ENCODE results near the gene GPC1.

GPC1 gene

DNA sequence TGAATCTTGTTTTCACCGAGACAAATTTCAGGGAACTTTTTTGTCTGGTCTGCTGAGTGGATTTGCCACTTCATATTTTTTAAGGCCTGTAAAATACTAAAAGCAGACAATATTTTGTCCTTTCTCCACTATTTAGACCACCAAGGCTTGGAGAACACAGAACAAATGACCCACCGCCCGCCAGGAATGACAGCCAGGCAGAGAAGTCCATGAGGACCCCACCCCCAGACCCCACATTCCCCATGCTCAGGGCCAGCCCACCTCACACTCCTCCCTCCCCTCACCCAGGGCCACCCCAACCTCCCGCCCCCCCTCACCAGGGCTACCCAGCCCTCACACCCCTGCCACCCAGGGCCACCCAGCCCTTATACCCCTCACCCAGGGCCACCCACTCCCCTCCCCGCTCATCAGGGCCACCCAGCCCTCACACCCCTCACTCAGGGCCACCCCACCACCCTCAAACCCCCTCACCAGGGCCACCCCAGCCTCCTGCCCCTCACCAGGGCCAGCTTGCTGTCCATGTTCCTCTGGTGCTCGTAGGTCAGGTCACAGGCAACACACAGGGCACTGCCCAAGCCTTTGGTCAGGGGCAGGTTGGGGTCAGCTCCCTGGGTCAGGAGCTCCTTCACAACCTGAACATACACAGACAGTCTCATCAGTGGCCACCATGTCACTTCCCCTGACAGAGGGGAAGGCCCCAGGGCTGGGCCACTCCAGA, 71.8 kb downstream of the GPC1 start:
- no peaks in the 10 kb centered on the region for H3K9me3 ChIP-seq
- no peak overlapping the region for H3K27ac ChIP-seq
- TF ChIP-seq, protein P1, sequence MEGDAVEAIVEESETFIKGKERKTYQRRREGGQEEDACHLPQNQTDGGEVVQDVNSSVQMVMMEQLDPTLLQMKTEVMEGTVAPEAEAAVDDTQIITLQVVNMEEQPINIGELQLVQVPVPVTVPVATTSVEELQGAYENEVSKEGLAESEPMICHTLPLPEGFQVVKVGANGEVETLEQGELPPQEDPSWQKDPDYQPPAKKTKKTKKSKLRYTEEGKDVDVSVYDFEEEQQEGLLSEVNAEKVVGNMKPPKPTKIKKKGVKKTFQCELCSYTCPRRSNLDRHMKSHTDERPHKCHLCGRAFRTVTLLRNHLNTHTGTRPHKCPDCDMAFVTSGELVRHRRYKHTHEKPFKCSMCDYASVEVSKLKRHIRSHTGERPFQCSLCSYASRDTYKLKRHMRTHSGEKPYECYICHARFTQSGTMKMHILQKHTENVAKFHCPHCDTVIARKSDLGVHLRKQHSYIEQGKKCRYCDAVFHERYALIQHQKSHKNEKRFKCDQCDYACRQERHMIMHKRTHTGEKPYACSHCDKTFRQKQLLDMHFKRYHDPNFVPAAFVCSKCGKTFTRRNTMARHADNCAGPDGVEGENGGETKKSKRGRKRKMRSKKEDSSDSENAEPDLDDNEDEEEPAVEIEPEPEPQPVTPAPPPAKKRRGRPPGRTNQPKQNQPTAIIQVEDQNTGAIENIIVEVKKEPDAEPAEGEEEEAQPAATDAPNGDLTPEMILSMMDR (IDR thresholded peaks at IDR 0.05) = no peak
- no peaks in the 10 kb centered on the region for H3K4me1 ChIP-seq (ENCODE audit: control insufficient read depth in 1 of 2, insufficient read depth in 1 of 2, low read depth in 1 of 2, low read length in 1 of 2)
- H3K36me3 ChIP-seq = peaks cover 23% of the 10 kb centered on the region
- no peak overlapping the region for H3K4me3 ChIP-seq (ENCODE audit: low read depth in 1 of 2, low read length in 1 of 2)
- no peaks in the 10 kb centered on the region for H3K27me3 ChIP-seq

DNA sequence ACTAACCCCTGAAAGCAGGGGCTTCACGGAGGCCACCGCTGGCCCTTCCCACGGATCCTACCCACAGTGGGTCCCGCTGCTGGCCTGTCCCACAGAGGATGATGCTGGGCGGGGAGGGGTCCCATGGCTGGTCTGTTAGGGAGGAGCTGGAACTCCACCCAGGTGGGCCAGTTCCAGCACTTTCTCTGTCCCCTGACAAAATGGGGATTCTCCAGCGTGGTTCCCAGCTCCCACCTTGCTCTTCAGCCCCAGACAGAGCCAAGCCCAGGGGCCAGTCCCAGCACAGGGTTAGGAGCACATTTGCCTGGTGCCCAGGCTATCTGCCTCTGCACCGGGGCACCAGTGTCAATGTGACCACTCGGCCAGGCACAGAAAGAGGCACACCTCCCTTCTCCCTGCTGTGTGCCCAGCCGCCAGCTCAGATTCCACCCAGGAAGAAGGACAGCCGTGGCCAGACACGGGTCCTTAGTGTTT, 72.4 kb downstream of the GPC1 start:
- Histone ChIP-seq H3K27ac (no peak overlapping the region), H3K4me1 (ENCODE audit: control insufficient read depth in 1 of 2, insufficient read depth in 1 of 2, low read depth in 1 of 2, low read length in 1 of 2) (no peaks in the 10 kb centered on the region), H3K4me3 (ENCODE audit: low read depth in 1 of 2, low read length in 1 of 2) (no peak overlapping the region), H3K36me3 (peaks cover 28% of the 10 kb centered on the region), H3K9me3 (no peaks in the 10 kb centered on the region), H3K27me3 (no peaks in the 10 kb centered on the region)
- TF ChIP-seq, protein P1 (IDR thresholded peaks at IDR 0.05) = no peak

DNA sequence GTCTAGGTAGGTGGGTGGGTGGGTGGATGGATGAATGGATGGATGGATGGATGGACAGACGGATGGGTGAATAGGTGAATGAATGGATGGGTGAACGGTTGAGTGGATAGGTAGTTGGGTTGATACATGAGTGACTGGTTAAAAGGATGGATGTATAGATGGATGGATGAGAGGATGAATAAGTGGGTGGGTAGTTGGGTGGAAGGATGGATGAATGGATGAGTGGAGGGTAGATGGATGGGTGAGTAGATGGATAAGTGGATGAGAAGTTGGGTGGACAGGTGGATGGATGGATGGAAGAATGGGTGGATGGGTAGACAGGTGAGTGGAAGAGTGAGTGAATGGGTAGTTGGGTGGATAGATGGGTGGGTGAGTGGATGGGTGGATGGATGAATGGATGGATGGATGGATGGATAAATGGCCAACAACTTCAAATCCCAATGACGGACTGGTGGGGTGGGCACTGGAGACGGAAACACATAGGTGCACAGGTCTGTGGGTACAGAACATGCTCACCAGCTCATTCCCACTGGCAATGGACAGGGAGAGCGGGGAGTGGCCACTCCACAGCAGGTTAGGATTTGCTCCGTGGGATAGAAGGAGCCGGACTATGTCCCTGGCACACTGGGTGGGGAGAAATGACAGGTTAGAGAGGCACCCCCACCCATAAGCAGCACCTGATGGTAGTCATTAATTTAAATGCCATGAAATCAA, 73.5 kb downstream of the GPC1 start:
- no peak overlapping the region for H3K27ac ChIP-seq
- TF ChIP-seq, protein P1 (IDR thresholded peaks at IDR 0.05) = no peak
- H3K27me3 ChIP-seq = no peaks in the 10 kb centered on the region

DNA sequence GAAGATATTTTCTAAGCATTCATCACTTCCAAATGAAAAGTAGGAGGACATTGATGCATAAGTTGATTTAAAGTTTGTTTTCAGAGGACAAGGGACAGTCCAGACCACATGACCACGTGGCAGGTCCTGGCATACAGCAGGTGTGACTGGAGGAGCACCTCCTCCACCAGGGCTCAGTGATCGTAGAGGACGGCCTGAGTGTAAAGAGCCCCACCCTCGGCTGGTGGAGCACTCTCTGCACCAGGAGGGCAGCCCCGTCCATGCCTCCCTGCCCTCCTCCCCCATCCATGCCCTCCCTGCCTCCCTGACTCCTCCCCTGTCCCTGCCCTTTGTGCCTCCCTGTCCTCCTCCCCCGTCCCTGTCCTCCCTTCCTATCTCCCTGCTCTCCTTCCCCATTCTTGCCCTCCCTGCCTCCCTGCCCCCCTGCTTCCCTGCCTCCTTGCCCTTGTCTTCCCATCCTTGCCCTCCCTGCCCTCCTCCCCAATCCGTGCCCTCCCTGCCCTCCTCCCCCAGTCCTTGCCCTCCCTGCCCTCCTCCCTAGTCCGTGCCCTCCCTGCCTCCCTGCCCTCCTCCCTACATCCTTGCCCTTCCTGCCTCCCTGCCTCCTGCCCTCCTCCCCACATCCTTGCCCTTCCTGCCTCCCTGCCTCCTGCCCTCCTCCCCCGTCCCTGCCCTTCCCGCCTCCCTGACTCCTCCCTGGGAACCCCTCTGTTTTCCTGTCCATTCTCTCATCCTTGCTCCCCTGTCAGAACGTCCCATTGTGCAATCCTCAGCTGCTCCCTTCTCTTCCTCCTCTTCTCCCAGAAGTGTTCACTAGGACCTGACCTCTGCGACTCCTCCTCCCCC, 74.4 kb downstream of the GPC1 start:
- Histone ChIP-seq H3K36me3 (peaks cover 28% of the 10 kb centered on the region), H3K4me3 (ENCODE audit: low read depth in 1 of 2, low read length in 1 of 2) (no peak overlapping the region), H3K27ac (no peak overlapping the region), H3K9me3 (no peaks in the 10 kb centered on the region), H3K4me1 (ENCODE audit: control insufficient read depth in 1 of 2, insufficient read depth in 1 of 2, low read depth in 1 of 2, low read length in 1 of 2) (peaks cover 10 to 12% of the 10 kb centered on the region in 2 experiments), H3K27me3 (no peaks in the 10 kb centered on the region)
- TF ChIP-seq, protein P1 (IDR thresholded peaks at IDR 0.05) = no peak

More for the DNA sequence above, 73.5 kb downstream of the GPC1 start:
- H3K4me3 ChIP-seq (ENCODE audit: low read depth in 1 of 2, low read length in 1 of 2) = no peak overlapping the region
- peaks cover 28% of the 10 kb centered on the region for H3K36me3 ChIP-seq
- H3K4me1 ChIP-seq (ENCODE audit: control insufficient read depth in 1 of 2, insufficient read depth in 1 of 2, low read depth in 1 of 2, low read length in 1 of 2) = peaks cover 4 to 5% of the 10 kb centered on the region in 2 experiments
- H3K9me3 ChIP-seq = no peaks in the 10 kb centered on the region

DNA sequence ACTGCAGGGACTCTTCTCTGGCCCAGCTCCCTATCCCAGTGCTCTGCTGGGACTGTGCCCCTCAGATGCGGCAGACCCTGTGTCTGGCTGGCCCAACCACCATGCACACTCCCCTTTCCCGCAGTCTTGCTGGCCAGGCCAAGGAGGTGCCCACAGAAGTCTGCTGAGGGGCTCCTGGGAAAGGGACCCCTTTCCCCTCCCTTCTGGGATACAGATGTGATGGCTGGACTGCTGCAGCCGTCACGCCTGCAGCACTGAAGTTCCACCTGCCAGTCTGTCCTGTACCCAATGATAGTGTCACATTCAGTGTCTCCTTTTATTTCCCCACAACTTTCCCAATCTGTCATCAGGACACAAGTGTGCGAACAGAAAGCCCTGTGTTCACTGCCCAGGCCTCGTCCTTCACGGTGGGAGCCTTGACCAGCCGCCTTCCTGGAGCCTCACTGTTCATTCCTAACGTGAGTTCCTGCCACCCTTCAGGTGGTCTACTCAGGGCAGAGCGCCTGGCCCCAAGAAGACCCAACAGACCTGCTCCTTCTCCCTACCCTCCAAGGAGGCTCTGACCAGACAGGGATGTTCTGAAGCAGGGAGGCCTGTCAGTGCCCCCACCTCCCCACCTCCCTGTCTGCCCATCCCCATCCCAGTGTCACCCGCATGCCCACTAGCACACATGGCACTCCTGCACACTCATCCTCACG, 75.2 kb downstream of the GPC1 start:
- H3K4me3 ChIP-seq (ENCODE audit: low read depth in 1 of 2, low read length in 1 of 2) = no peak overlapping the region
- peaks cover 10 to 12% of the 10 kb centered on the region in 2 experiments for H3K4me1 ChIP-seq (ENCODE audit: control insufficient read depth in 1 of 2, insufficient read depth in 1 of 2, low read depth in 1 of 2, low read length in 1 of 2)

More for the DNA sequence above, 75.2 kb downstream of the GPC1 start:
- no peak overlapping the region for H3K27ac ChIP-seq
- H3K27me3 ChIP-seq = no peaks in the 10 kb centered on the region
- H3K36me3 ChIP-seq = peaks cover 28% of the 10 kb centered on the region
- H3K9me3 ChIP-seq = no peaks in the 10 kb centered on the region
- TF ChIP-seq, protein P1 (IDR thresholded peaks at IDR 0.05) = no peak
